ENCODE results near the gene DNAJC21.
A peak's percentile ranks its signal among the peaks of the same experiment; 100 is the strongest.

The DNAJC21 gene

GRCh38 chr5:35003018-35003957 is 73.9 kb downstream of the DNAJC21 start:
- peak; percentile 21 for DNase-seq (ENCODE audit: low read depth)
- TF ChIP-seq CTCF (IDR thresholded peaks at IDR 0.05; ENCODE audit: low read depth, low read length, missing control alignments): peak; percentile 87
- no peak overlapping the region for H3K4me3 ChIP-seq (ENCODE audit: low read depth, low read length)

- H3K4me3 ChIP-seq (ENCODE audit: low read depth, low read length): no peak overlapping the region
- no peak for DNase-seq (ENCODE audit: low read depth)
- no peak for TF ChIP-seq CTCF (IDR thresholded peaks at IDR 0.05; ENCODE audit: low read depth, low read length, missing control alignments)
Measured at GRCh38 chr5:35004200-35004599, 74.8 kb downstream of the DNAJC21 start.

GRCh38 chr5:35004771-35005170 is 75.4 kb downstream of the DNAJC21 start:
- no peak overlapping the region for H3K4me3 ChIP-seq (ENCODE audit: low read depth, low read length)
- TF ChIP-seq CTCF (IDR thresholded peaks at IDR 0.05; ENCODE audit: low read depth, low read length, missing control alignments): no peak
- DNase-seq (ENCODE audit: low read depth): no peak
